ENCODE measurements around the gene DDC.

The DDC gene

GRCh38 chr7:50607524-50608125 is 42.4 kb upstream of the DDC start:
- no peak for TF ChIP-seq CTCF (IDR thresholded peaks at IDR 0.05; ENCODE audit: control extremely low read depth, extremely low read depth, low read depth, missing control alignments)
- ChIA-PET CTCF (interaction anchor here (0.9 to 2.0 kb wide), 3 partner anchors 9 to 25 kb away, joined by 3 to 4 read pairs (median 3); no protein-coding TSS in a partner anchor), POLR2A (no interaction called here)
- DNase-seq (ENCODE audit: extremely low spot score) = no peak

DNA sequence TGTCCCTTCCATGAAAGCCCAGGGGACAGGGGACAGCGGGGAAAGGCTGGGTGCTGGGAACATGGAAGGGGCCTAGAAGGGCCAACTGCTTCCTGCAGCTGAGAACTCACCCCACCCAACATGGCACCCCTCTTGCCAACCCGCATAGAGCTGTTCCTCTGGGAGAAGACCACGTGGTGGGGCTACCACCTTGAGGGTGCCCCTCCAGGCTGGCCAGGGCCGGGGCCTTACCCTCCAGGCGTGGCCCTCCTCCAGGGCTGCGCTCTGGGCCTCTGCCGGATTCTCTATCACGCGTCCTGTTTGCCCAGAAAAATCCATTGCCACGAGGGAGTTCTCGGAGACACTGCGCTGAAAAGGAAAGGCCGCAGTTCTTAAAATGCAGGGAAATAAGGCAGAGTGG is 39.9 kb upstream of the DDC start:
- ChIA-PET POLR2A (no interaction called here), CTCF (no interaction called here)
- TF ChIP-seq CTCF (IDR thresholded peaks at IDR 0.05; ENCODE audit: control extremely low read depth, extremely low read depth, low read depth, missing control alignments) = no peak
- no peak for DNase-seq (ENCODE audit: extremely low spot score)

DNA sequence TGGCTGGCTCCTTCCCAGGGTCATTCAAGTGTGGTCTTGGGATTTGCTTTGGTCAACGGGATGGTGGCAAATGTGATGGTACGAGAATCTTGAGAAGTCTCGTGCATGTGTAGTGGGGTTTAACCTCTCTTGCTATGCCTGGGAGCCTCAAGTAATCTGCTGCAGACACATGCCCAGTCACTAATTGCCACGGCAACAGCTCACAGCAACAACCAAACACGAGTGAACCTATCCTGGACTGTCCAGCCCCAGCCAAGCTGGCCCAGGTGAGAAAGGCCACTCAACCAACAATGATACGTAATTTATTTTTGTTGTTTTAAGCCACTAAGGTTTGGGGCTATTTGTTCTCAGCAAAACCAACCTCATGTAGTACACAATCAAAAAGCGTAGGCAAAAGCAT is 38.1 kb upstream of the DDC start:
- no peak for DNase-seq (ENCODE audit: extremely low spot score)
- no peak for TF ChIP-seq CTCF (IDR thresholded peaks at IDR 0.05; ENCODE audit: control extremely low read depth, extremely low read depth, low read depth, missing control alignments)
- CTCF ChIA-PET = no interaction called here
- POLR2A ChIA-PET = no interaction called here

- ChIA-PET POLR2A (no interaction called here), CTCF (interaction anchor here (3.0 kb wide), 1 partner anchor 11 kb away, joined by 17 read pairs; no protein-coding TSS in a partner anchor)
- no peak for DNase-seq (ENCODE audit: extremely low spot score)
- TF ChIP-seq CTCF (IDR thresholded peaks at IDR 0.05; ENCODE audit: control extremely low read depth, extremely low read depth, low read depth, missing control alignments) = no peak
These were observed 34.2 kb upstream of the DDC start for GRCh38 chr7:50599385-50599784.

DNA sequence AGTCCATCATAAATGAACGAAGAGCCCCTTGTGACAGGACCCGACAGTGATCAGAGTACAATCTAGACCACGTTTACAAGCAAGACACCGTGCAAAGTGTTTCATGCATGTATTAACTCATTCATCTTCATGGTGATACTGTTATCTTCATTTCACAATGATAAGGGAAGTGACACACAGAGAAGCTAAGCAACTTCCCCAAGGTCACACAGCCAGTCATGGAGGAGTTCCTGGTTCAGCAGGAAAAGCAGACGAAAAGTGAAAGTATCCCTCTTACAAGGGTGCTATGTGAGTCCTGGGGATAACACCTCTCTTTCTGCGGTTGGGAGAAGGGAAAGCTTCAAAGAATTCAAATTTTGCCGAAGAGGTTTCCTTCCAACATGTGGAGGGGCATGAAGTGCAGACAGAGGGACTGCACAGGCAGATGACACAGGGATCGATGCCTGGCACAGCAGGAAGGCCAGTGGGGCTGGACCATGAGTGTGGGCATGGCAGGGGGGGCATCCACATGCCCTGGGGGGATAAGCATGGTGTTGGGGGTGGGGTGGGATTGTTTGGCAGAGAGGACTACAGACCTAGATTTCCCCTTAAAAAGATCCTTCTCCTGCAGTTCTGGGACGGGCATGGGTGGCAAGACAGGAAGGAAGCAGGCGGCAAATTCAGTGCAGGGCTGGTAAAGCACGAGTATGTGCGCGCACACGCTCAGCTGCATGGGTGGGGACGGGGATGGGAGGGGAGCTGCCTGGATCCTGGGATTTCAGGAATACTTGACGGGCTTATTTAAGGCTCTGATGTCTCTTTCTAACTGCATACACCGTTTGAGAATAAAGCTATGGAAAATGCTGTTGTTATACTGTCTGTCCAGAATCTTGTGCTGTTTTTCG is 33.5 kb upstream of the DDC start:
- CTCF ChIA-PET = interaction anchor here (1.0 to 3.0 kb wide), 2 partner anchors 9 to 10 kb away, joined by 3 to 17 read pairs; no protein-coding TSS in a partner anchor
- POLR2A ChIA-PET = no interaction called here
- no peak for DNase-seq (ENCODE audit: extremely low spot score)
- TF ChIP-seq CTCF (IDR thresholded peaks at IDR 0.05; ENCODE audit: control extremely low read depth, extremely low read depth, low read depth, missing control alignments) = no peak

GRCh38 chr7:50596484-50596883 is 31.3 kb upstream of the DDC start:
- CTCF ChIA-PET = interaction anchor here (0.9 kb wide), 1 partner anchor 10 kb away, joined by 3 read pairs; no protein-coding TSS in a partner anchor
- no peak for DNase-seq (ENCODE audit: extremely low spot score)
- no peak for TF ChIP-seq CTCF (IDR thresholded peaks at IDR 0.05; ENCODE audit: control extremely low read depth, extremely low read depth, low read depth, missing control alignments)
- POLR2A ChIA-PET = no interaction called here
